HCT116 (cell line): ENCODE measurements around the gene FAM171A2. TPM values are rescaled to one million over a fixed set of nuclear protein-coding genes. Genes with fewer than 3 reads are reported as not detected.

Source experiments
- ATAC-seq: fragments of 200-7000 bp; cut with Tn5 transposase; 2 replicates; pipeline ENCODE4 v1.9.1; 2020; ENCODE audit warnings: mild to moderate bottlenecking, moderate library complexity
- BruUV-seq: library from RNA; stranded (reverse); fragments of 400-500 nt; replicated peaks from 2 replicates; lab custom pipeline; 2021; lab: Mats Ljungman, UMichigan
- CTCF ChIA-PET: fragments of 300-600 bp; sonication (Branson Sonifier 250); formaldehyde crosslinking; loops from one replicate; lab custom pipeline; 2021; ENCODE audit warnings: antibody characterized with exemption; lab: Charles Lee
- POLR2A ChIA-PET: fragments of 300-600, 350-600 bp; sonication (Branson Sonifier 250); formaldehyde crosslinking; loops from one replicate; lab custom pipeline; 2021; ENCODE audit warnings: antibody characterized with exemption; lab: Charles Lee
- RAD21 ChIA-PET, 2 experiments: fragments of 300-600 bp; sonication (Branson Sonifier 250); formaldehyde crosslinking; loops; one replicate each; lab custom pipeline; 2023; ENCODE audit warnings: low total read pairs in 2 of 2; ENCODE audit not compliant: uncharacterized antibody in 2 of 2, unreplicated experiment in 2 of 2, low non-redundant PET in 1 of 2; lab: Charles Lee
- DNase-seq: peaks from one replicate; pipeline ENCODE4 v3.0.0-alpha.2; 2010; ENCODE audit warnings: low read depth, low spot score
- H2AFZ ChIP-seq: fragments of 200-600 bp; shearing (Covaris generic), sonication (generic); 2 replicates; pipeline ENCODE4 v1.6.1; 2017; ENCODE audit warnings: low read depth, mixed run types, mixed read lengths, antibody characterized with exemption, low read length; ENCODE audit not compliant: poor library complexity, severe bottlenecking
- H3K27ac ChIP-seq: 2 replicates; pipeline ENCODE4 v1.5.1; 2012; ENCODE audit warnings: low read depth, low read length
- H3K27me3 ChIP-seq: fragments of 200-600 bp; sonication (generic); 2 replicates; pipeline ENCODE4 v1.6.1; 2016; ENCODE audit warnings: mixed run types, low read length, mixed read lengths; ENCODE audit not compliant: insufficient read depth
- H3K36me3 ChIP-seq, 2 experiments: fragments of 200-500 bp in 1 of 2; fragments of 200-600 bp in 1 of 2; sonication (Bioruptor generic) in 1 of 2; sonication (generic) in 1 of 2; 2 replicates each; pipeline versions ENCODE4 v1.5.1 to v1.6.1; 2014 to 2016; ENCODE audit warnings: low read length in 2 of 2, inconsistent platforms in 1 of 2, mixed read lengths in 1 of 2, mixed run types in 1 of 2; ENCODE audit not compliant: insufficient read depth in 2 of 2, control insufficient read depth in 1 of 2
- H3K4me1 ChIP-seq, 2 experiments: fragments of 200-600 bp in 1 of 2; sonication (generic) in 1 of 2; 2 replicates each; pipeline versions ENCODE4 v1.5.1 to v1.6.1; 2012 to 2017; ENCODE audit warnings: low read length in 2 of 2, inconsistent platforms in 1 of 2, mild to moderate bottlenecking in 1 of 2, mixed read lengths in 1 of 2, mixed run types in 1 of 2, moderate library complexity in 1 of 2; ENCODE audit not compliant: insufficient read depth in 2 of 2, control insufficient read depth in 1 of 2
- H3K4me2 ChIP-seq: fragments of 200-600 bp; sonication (generic); 2 replicates; pipeline ENCODE4 v1.6.1; 2017; ENCODE audit warnings: mixed run types, low read length, mixed read lengths
- H3K4me3 ChIP-seq, 2 experiments: fragments of 200-600 bp in 1 of 2; sonication (generic) in 1 of 2; replicated peaks in 1 of 2; 2 replicates each; pipeline ENCODE4 v1.5.1; 2011 to 2016; ENCODE audit warnings: low read length in 2 of 2, control low read depth in 1 of 2, low read depth in 1 of 2, mild to moderate bottlenecking in 1 of 2, mixed read lengths in 1 of 2, mixed run types in 1 of 2
- H3K79me2 ChIP-seq: fragments of 200-600 bp; sonication (generic); 2 replicates; pipeline ENCODE4 v1.6.1; 2017; ENCODE audit warnings: mild to moderate bottlenecking, mixed run types, low read length, moderate library complexity, mixed read lengths; ENCODE audit not compliant: insufficient read depth
- H3K9ac ChIP-seq: fragments of 200-600 bp; sonication (generic); 2 replicates; pipeline ENCODE4 v1.6.1; 2016; ENCODE audit warnings: low read length, mixed read lengths
- H3K9me2 ChIP-seq: fragments of 200-600 bp; sonication (generic), shearing (Covaris generic); 2 replicates; pipeline ENCODE4 v1.6.1; 2017; ENCODE audit warnings: mixed run types, mild to moderate bottlenecking, moderate library complexity; ENCODE audit not compliant: insufficient read depth
- H3K9me3 ChIP-seq, 2 experiments: fragments of 200-500 bp in 1 of 2; fragments of 200-600 bp in 1 of 2; sonication (Bioruptor generic) in 1 of 2; sonication (generic) in 1 of 2; 2 replicates each; pipeline ENCODE4 v1.6.1; 2014 to 2017; ENCODE audit warnings: low read length in 2 of 2, mixed read lengths in 2 of 2, inconsistent platforms in 1 of 2, low read depth in 1 of 2, mild to moderate bottlenecking in 1 of 2, mixed run types in 1 of 2, moderate library complexity in 1 of 2; ENCODE audit not compliant: control insufficient read depth in 1 of 2, insufficient read depth in 1 of 2
- H4K20me1 ChIP-seq: fragments of 200-600 bp; sonication (generic), shearing (Covaris generic); 2 replicates; pipeline ENCODE4 v1.6.1; 2017; ENCODE audit warnings: mixed run types, mild to moderate bottlenecking, moderate library complexity; ENCODE audit not compliant: insufficient read depth
- EZH2 ChIP-seq: fragments of 200-600 bp; sonication (generic); IDR thresholded peaks from 2 replicates; pipeline ENCODE4 v1.6.1; 2017; ENCODE audit warnings: antibody characterized with exemption, mixed run types
- JUND ChIP-seq: IDR thresholded peaks from 2 replicates; pipeline ENCODE4 v1.6.1; 2012
- POLR2AphosphoS5 ChIP-seq: IDR thresholded peaks from 2 replicates; pipeline ENCODE4 v1.6.1; 2011; ENCODE audit warnings: mild to moderate bottlenecking, low read depth, low read length, moderate library complexity
- YY1 ChIP-seq: IDR thresholded peaks from 2 replicates; pipeline ENCODE4 v1.6.1; 2011; ENCODE audit warnings: low read length, low read depth, moderate library complexity, mild to moderate bottlenecking; ENCODE audit not compliant: insufficient replicate concordance; ENCODE audit errors: extremely low read depth
- ZNF274 ChIP-seq: fragments of 200-500 bp; sonication (Bioruptor generic); IDR thresholded peaks from 2 replicates; pipeline ENCODE4 v1.6.1; 2014; ENCODE audit warnings: mild to moderate bottlenecking, low read depth, low read length, inconsistent platforms
- intact Hi-C: fragments of 100-400 bp; cut with micrococcal nuclease; formaldehyde crosslinking; loops from 2 replicates; pipeline ENCODE4 v1.10.0; 2022
- total RNA-seq: library from RNA; stranded (reverse); gene quantifications from one replicate; pipeline ENCODE4 v1.2.1, GENCODE V29; 2021; ENCODE audit not compliant: unreplicated experiment
- TF ChIP-seq, protein P1 (sequence below): IDR thresholded peaks from 2 replicates; pipeline ENCODE4 v1.6.1; 2011; ENCODE audit warnings: mild to moderate bottlenecking, low read length, moderate library complexity; ENCODE audit not compliant: insufficient replicate concordance; ENCODE audit errors: extremely low read depth
- TF ChIP-seq, protein P2 (sequence below), 3 experiments: fragments of 200-600 bp in 1 of 3; sonication (generic) in 1 of 3; IDR thresholded peaks in 2 of 3; conservative IDR thresholded peaks in 1 of 3; 2 replicates each; pipeline ENCODE4 v1.5.1; 2012 to 2017; ENCODE audit warnings: low read depth in 2 of 3, low read length in 2 of 3, antibody characterized with exemption in 1 of 3, borderline replicate concordance in 1 of 3, control low read depth in 1 of 3, mild to moderate bottlenecking in 1 of 3, mixed read lengths in 1 of 3, mixed run types in 1 of 3, moderate library complexity in 1 of 3; ENCODE audit not compliant: insufficient read depth in 1 of 3

FAM171A2 gene
- total RNA-seq, 1 experiment from 2014 or later: 18.0 TPM

DNA sequence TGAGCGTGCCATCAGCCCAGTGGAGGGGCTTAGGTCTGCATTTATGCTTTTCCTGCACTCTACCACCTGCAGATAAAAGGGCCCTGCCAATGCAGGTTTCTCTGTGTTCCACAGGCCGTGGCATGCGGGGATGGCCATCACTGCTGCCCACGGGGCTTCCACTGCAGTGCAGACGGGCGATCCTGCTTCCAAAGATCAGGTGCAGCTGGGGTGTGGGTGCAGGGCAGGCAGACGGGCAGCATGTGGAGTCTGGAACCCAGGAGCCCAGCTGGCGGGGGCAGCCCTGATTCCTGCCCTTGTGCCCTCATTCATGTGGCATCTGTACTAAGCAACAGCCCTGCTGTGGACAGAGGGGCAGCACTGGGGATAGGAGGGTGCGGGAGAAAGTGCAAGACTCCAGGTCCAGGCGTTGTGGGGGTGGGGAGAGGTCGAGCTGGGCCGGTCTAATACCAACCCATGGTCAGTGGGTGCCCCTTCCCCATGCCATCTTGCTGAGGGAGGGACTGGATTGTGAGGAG, 14.0 kb downstream of the FAM171A2 start:
- Histone ChIP-seq H3K36me3 (peaks cover 0 to 4% of the 10 kb centered on the region in 2 experiments; a peak in 1 of 4 replicates), H3K4me2 (no peak overlapping the region), H3K4me3 (no peak overlapping the region), H4K20me1 (no peaks in the 10 kb centered on the region), H3K79me2 (no peaks in the 10 kb centered on the region), H3K9ac (no peak overlapping the region), H3K9me2 (no peaks in the 10 kb centered on the region), H3K4me1 (peaks cover 4 to 14% of the 10 kb centered on the region in 2 experiments; a peak in 2 of 4 replicates), H3K9me3 (no peaks in the 10 kb centered on the region), H2AFZ (no peak overlapping the region), H3K27ac (no peak overlapping the region), H3K27me3 (no peaks in the 10 kb centered on the region)
- intact Hi-C loops: no loop called here
- TF ChIP-seq, protein P1, sequence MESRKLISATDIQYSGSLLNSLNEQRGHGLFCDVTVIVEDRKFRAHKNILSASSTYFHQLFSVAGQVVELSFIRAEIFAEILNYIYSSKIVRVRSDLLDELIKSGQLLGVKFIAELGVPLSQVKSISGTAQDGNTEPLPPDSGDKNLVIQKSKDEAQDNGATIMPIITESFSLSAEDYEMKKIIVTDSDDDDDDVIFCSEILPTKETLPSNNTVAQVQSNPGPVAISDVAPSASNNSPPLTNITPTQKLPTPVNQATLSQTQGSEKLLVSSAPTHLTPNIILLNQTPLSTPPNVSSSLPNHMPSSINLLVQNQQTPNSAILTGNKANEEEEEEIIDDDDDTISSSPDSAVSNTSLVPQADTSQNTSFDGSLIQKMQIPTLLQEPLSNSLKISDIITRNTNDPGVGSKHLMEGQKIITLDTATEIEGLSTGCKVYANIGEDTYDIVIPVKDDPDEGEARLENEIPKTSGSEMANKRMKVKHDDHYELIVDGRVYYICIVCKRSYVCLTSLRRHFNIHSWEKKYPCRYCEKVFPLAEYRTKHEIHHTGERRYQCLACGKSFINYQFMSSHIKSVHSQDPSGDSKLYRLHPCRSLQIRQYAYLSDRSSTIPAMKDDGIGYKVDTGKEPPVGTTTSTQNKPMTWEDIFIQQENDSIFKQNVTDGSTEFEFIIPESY: no peak
- TF ChIP-seq POLR2AphosphoS5 (no peak), YY1 (no peak), ZNF274 (no peak), EZH2 (no peak), JUND (no peak)
- TF ChIP-seq, protein P2, sequence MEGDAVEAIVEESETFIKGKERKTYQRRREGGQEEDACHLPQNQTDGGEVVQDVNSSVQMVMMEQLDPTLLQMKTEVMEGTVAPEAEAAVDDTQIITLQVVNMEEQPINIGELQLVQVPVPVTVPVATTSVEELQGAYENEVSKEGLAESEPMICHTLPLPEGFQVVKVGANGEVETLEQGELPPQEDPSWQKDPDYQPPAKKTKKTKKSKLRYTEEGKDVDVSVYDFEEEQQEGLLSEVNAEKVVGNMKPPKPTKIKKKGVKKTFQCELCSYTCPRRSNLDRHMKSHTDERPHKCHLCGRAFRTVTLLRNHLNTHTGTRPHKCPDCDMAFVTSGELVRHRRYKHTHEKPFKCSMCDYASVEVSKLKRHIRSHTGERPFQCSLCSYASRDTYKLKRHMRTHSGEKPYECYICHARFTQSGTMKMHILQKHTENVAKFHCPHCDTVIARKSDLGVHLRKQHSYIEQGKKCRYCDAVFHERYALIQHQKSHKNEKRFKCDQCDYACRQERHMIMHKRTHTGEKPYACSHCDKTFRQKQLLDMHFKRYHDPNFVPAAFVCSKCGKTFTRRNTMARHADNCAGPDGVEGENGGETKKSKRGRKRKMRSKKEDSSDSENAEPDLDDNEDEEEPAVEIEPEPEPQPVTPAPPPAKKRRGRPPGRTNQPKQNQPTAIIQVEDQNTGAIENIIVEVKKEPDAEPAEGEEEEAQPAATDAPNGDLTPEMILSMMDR (IDR thresholded peaks at IDR 0.05 in 2 of 3, conservative IDR thresholded peaks at IDR 0.05 in 1 of 3; ENCODE audit: borderline replicate concordance in 1 of 3, insufficient read depth in 1 of 3, low read depth in 2 of 3, low read length in 2 of 3): no peak
- ChIA-PET CTCF (interaction anchor here (1.3 to 2.3 kb wide), 3 partner anchors 140 to 172 kb away, joined by 4 to 13 read pairs (median 4); no protein-coding TSS in a partner anchor), RAD21 (interaction anchor here in 1 of 2 experiments (0.7 kb wide), 1 partner anchor 138 kb away, joined by 3 read pairs; no protein-coding TSS in a partner anchor), POLR2A (no interaction called here)
- DNase-seq: no peak
- BruUV-seq: no TSS peak
- no peak for ATAC-seq
